ENCODE results near the gene LAMTOR1.
"Not testable (repeated sequence)": the region's sequence is repeated elsewhere in the genome, so short reads cannot be mapped to it uniquely, and the experiment has no call there.

Gene LAMTOR1

DNA sequence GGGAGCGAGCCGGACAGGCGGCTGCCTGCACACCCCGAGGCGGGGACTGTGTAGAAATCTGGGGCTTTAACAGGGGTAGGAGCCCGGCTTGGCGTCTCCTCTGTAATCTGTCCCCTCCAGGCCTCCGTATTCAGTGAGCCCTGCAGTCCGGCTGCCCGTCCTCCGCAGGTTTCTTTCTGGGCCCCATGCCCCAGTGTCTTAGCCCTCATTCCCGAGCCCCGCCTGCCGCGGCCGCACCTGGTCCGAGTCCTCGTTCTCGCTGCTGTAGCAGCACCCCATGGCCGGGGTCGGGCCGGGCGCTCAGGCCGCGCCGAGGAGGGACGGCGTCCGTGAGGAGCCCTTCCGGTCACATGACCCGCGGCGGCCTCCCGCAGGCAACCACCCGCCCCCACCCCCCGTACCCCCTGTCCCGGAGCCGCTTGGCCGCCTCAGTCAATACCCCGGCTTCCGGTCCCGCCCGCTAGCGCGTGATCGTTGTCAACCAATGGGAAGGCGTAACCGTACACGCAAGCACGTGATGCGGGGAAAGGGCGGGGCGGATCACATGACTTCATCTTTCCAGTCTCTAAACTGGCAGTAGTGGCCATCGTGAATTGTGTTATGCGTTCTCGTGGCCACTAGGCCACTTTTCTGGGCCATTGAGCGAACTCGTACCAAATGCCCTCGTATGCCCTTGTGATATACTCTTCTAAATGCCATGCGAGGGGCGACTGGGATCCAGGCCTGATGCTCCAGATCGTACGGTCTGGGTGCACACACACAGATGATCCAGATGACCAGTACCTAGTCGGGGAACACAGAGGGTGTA lies at the start of gene LAMTOR1:
TSS of gene LAMTOR1 (minus strand) at position 352 of the 808 bp plus-strand sequence. CDS start at position 279, 73 bp downstream.
- peak; percentile 98 for DNase-seq

DNA sequence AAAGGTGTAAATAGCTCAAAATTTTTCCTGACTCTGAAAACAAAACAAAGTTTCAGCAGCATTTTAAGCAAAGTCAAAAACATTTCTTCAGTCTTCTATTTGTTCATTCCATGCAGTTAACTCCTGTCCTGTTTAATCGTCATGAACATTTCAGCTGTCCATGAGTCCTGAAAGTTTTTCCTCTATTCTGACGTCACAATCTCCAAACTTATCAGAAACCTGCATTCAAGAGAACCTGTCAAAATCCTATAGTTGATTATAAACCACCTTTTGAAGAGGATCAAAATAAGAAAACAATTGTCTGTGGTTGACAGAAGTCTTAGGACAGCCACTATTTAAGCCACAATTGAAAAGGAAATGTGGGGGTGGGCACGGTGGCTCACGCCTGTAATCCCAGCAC lies 47.8 kb upstream of the LAMTOR1 start:
- no peak for DNase-seq

DNA sequence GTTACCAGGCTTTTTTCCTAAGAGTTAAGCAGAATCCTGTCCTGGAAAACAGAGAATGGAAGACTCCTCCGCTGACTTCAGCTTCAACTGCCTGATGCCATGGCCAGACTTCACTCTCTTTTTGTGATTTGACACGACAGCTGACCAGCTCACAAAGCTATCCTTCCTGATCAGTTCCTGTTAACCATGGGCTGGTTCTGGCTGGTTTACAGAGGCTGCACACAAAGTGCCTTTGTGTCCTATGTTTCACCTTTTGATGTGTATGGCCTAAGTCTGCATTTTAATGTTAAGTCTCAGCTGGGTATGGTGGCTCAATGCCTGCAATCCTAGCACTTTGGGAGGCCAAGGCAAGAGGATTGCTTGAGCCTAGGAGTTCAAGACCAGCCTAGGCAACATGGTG lies 43.5 kb upstream of the LAMTOR1 start:
- DNase-seq = no peak

DNA sequence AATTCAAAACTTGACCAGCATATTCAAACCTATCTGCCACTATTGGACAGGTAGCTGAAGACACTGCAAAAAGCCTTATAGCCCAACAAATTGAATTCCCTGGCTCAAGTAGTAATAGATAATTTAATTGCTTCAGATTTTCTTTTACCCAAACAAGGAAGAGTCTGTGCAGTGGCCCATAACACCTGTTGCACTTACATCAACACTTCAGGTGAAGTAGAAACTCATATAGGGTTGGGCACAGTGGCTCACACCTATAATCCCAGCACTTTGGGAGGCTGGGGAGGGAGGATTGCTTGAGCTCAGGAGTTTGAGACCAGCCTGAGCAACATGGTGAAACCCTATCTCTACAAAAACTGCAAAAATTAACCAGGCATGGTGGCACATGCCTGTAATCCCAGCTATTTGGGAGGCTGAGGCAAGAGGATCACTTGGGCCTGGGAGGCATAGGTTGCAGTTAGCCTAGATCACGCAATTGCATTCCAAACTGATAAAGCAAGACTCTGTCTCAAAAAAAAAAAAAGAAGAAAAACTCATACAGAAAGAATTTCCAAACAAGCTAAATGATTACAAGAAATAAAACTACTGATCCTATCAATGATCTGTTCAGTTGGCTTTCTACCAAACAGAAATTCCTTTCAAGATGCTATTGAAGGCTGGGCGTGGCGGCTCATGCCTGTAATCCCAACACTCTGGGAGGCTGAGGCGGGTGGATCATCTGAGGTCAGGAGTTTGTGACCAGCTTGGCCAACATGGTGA lies 41.9 kb upstream of the LAMTOR1 start:
- DNase-seq = no peak

DNA sequence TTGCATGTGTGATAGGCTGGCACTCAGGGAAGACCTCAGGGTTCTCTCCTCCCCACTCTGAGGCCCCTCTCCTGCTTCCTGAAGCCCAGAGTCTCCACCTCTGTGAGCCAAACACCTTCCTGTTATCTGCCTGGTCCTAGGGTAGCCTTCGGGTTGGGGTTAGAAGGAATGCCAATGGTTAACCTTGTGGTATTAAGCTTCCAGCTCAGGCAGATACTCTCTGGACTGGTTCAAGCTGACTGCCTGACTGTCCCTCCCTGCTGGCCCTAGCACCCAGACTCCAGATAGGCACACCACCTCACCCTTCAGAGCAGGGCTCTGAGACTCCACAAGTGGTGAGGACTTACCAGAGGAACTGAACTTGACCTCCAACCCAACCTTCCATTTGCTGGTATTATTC lies 39.4 kb upstream of the LAMTOR1 start:
- DNase-seq = not testable (repeated sequence)

DNA sequence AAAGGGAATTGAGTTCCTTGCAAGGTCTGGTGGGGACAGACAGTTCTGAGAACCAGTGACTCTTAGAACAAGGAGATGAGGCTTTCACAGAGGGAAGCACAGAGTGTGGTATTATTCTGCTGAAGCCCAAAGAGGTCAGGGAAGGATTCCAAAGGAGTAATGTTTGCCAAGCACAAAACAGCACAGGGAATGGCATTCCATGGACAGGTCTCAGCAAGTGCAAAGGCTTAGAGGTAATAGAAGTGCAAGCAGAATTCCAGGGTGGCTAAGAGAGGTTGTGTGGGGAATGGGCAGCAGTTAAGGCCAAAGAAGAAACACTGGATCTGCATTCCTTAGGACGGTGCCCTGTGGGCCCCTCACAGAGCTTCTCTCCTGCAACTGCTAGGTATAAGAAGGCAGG lies 39.0 kb upstream of the LAMTOR1 start:
- DNase-seq = not testable (repeated sequence)

DNA sequence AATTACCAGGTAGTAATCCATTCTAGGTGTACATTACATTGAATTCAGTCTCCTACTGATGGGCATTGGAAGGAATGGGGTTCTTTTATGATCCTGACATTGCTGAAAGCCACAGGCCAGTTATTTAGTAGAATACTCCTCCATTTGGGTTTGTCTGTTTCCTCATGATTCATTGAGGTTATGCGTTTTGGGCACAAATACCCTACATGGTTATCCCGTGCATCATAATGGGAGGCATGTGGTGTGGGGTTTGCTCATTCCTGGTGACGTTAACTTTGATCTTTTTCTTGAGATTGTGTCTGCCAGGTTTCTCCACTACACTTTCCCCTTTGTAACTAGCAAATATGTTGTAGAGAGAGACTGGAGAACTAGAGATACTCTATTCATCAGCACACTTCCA lies 38.0 kb upstream of the LAMTOR1 start:
- no peak for DNase-seq

DNA sequence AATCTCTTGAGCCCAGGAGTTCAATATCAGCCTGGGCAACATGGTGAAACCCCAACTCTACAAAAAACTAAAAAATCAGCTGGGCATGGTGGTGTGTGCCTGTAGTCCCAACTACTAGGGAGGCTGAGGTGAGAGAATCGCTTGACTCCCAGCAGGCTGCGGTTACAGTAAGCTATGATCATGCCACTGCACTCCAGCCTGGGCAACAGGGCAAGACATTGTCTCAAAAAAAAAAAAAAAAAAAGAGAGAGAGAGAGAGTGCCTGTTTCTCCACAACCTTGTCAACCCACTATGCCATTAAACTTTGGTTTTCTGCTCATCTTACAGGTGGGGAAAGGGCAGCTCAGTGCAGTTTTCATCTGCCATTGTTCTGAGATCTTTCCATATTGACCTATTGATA lies 37.6 kb upstream of the LAMTOR1 start:
- DNase-seq = no peak

DNA sequence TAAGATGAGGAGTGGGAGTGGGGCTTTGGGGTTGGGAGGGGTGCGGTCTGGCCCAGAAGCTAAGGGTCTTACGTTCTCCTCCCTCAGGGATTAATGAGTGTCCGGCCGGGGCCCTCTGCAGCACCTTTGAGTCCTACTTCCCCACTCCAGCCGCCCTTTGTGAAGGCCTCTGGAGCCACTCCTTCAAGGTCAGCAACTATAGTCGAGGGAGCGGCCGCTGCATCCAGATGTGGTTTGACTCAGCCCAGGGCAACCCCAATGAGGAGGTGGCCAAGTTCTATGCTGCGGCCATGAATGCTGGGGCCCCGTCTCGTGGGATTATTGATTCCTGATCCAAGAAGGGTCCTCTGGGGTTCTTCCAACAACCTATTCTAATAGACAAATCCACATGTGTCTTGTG lies 36.4 kb upstream of the LAMTOR1 start:
- DNase-seq = no peak

DNA sequence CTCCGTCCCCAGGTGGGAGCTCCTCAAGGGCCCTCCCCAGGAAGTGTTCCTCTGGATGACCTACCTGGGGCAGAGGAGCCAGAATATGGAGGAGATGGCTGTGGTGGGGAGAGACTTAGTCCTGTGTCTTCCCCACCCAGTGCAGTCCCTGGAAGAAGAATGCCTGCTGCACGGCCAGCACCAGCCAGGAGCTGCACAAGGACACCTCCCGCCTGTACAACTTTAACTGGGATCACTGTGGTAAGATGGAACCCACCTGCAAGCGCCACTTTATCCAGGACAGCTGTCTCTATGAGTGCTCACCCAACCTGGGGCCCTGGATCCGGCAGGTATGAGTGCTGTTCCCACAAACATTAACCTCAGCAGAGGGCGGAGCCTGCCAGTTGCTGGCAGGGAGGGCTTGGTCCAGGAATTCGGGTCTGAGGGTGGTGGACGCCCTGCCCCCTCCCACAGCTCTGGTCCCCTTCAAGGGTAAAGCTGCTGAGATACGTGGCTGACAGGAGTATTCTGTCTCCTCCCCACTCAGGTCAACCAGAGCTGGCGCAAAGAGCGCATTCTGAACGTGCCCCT lies 35.8 kb upstream of the LAMTOR1 start:
- DNase-seq = no peak

DNA sequence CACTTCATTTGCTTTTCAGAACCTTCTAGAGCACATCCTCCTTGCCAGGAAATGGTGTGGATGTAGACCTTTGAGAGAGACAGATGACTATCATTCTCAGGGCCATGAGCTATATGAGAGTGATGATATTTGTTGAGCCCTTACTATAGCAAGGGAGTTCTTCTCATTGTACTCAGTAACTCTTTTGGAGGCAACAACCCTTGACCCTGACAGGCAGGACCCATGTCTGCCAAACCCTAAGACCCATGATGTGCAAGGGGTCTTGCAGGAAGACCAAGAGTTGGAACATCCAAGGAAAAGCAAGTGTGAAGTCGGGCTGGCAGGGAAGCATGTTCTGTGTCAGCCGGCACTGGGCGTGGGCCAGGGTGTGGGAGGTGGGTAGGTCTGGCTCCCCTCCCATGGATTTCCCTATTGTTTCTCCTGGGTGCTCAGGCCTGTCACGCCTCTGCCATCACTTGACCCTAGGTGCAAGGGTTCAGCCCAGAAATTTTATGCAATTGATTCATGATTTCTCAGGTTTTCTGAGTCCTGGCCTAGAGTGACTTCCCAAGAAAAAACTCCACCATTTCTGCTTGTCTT lies 33.7 kb upstream of the LAMTOR1 start:
- no peak for DNase-seq

DNA sequence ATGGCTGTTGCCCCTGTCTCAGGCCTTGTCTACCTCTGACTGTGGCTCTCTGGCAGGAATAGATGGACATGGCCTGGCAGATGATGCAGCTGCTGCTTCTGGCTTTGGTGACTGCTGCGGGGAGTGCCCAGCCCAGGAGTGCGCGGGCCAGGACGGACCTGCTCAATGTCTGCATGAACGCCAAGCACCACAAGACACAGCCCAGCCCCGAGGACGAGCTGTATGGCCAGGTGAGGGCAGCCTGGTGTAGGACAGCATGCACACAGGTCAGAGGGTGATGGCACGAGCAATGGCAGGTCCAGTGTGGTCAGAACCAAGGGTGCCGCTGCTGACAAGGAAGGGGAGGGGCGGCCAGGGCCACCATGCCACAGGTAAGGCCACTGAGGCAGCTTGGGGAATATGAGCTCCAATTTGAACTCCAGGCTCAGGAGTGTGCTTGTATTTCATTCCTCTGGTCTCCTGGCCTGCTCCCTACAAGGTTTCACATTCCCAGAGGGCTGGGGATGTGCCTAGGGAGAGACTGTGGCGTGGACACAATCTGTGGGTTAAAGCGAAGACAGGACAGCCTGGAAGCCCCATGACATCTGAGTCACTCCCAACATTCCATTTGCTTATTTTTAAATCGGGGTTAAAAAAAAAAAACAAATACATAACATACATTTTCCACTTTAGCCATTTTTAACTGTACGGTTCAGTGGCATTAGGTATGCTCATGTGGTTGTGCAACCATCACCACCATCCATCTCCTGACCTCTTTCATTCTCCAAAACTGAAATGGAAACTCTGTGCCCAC lies 33.0 kb upstream of the LAMTOR1 start:
- DNase-seq = no peak

DNA sequence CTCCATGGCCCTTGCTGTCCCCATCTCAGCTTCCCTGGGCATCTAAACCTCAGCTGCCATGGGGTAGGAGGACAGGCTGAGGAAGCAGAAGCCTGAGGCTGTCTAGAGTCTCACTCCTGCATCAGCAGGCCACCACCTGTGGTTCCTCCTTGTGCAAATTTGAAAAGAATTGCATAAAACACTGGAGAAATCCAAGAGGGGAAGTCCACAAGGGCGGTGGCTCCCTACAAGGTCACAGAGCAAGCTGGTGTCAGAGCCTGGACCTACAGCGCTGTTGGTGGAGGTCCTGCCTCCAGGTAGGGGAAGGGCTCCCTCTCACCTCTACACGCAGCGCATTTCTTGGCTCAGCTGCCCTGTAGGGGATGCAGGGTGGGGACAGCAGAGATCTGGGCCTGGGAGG lies 32.4 kb upstream of the LAMTOR1 start, which contains the start of gene FOLR3:
TSS of gene FOLR3 (plus strand) at position 253 of the 400 bp plus-strand sequence. CDS start 228 bp downstream, outside the sequence.
- DNase-seq = not testable (repeated sequence)

DNA sequence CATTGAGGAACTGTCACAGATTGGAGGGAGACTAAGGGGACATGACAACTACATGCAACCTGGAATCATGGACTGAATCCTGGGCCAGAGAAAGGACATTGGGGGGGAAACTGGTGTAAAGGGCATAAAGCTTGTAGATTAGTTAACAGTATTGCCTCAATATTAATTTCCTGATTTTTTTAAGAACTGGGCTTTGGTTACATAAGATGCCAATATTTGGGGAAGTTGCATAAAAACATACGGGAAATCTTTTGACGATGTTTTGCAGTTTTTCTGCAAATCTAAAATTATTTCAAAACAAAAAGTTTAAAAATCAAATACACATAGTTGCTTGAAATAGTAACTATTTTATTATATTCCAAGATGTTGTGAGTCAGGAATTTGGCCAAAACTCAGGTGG lies 29.5 kb upstream of the LAMTOR1 start:
- no peak for DNase-seq

DNA sequence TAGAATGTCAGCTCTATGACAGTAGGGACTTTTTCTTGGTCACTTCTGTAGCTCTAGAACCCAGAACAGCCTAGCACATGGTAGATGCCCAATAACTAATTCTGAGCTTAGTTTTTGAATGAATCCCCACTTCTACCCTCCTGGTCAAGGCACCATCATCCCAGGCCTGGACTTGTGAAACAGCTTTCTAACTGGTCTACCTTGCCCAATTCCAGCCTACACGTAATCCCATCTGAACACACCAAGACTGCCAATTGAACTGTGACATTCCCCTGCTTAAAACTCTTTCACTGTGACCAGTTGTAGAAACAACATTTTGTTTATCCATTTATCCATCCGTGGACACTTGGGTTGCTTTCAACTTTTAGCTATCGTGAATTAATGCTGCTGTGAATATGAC lies 26.3 kb upstream of the LAMTOR1 start:
- DNase-seq = no peak

DNA sequence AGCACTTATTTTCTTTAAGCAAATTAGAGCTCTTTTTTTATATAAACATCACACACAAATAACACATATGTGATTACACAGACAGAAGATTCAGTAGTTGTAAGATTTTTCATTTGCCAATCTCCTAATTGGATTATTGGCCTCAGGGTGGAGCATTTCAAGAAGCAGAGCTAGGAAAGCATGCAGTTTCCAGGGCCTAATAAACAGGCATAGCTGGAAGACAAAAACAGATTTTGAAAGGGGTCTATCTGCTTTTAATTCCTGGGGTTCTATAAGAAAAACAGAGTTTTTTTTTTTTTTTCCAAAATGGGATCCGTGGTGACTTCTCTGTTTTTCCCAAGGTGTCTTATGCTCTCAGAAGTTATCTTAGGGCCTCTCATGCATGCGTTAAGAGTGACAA lies 24.8 kb upstream of the LAMTOR1 start:
- DNase-seq = no peak

DNA sequence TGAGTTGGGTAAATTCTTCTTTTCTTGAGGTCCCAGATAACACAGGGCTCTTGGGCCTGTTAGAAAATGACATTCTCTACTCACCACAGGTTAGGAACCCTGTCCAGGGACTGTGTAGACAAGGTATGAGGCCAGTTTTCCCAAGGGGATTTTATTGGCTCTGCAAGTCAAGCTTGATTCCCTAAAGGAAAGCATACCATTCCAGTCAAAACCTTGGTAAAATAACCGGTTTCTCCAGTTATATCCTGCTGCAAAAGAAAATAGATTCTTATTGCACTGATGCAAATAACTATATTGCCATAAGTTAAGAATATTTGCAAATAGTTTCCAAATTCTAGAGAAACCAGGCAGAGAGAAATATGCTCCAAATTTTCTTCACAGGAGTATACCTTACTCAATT lies 22.9 kb upstream of the LAMTOR1 start:
- no peak for DNase-seq

DNA sequence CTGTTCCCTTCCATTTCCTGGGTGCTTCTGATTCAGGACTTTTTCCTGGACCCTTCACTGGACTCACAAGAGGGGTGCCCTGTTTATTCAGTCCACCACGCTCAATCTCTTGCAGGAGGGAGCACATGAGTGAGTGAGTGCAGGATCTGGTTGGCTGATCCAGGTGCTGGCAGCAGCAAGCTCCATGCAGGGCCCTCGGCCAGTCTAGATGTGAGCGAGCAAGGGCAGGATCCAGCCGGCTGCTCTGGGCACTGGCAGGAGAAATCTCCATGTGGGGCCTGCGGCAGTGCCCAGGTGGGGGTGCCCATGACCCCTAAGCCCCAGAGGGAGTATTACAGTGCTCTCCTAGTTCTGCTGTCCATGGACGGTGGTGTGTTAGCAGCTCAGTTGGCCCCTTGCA lies 20.9 kb upstream of the LAMTOR1 start:
- no peak for DNase-seq

DNA sequence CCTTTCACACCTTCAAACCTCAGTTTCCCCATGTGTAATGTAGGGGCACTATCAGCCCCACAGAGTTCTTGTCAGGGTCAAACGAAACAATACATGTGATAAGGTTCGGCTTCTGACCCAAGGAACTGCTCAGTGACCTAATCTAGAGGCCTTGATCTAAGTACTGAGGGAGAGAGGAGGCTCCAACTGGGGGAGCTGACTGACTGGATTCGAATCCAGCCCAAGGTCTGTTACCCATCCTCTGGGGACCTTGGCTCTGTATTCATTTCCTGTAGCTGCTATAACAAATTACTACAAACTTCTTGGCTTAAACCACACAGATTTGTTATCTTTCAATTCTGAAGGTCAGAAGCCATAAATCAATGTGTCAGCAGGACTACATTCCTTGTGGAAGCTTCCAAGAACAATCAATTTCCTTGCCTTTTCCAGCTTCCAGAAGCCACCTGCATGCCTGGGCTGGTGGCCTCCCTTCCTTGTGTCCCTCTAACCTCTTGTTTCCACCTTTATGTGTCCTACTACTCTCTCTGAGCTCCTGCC lies 20.1 kb upstream of the LAMTOR1 start:
- no peak for DNase-seq

DNA sequence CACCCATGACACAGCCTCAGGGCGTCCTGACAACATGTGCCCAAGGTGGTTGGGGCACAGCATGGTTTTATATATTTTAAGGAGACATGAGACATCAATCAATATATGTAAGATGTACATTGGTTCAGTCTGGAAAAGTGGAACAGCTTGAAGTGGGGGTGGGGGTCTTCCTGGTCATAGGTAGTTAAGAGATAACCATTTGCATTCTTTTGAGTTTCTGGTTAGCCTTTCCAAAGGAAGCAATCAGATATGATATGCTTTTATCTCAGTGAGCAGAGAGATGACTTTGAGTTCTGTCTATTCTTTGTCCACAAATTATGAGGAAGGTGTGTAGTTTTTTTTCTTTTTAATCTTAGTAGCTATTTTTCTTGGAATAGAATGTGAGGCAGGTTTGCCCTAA lies 19.5 kb upstream of the LAMTOR1 start:
- DNase-seq = no peak

DNA sequence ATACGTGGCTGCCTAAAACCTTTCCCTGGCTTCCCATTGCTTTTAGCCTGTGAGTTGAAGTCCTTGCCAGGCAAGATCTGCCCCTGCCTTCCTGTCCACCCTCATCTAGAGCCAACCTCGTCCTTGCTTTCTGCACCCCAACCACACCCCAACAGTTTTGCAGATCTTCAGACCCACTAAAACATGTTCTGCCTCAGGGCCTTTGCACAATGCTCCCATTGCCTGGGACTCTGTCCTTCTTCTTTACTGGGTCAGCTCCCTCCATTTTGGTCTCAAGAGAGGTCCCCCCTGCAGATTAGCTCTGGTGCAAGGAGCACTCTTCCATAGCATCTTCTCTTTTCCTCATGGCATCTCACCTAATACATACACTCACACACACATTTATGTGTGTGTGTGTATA lies 17.8 kb upstream of the LAMTOR1 start:
- no peak for DNase-seq

DNA sequence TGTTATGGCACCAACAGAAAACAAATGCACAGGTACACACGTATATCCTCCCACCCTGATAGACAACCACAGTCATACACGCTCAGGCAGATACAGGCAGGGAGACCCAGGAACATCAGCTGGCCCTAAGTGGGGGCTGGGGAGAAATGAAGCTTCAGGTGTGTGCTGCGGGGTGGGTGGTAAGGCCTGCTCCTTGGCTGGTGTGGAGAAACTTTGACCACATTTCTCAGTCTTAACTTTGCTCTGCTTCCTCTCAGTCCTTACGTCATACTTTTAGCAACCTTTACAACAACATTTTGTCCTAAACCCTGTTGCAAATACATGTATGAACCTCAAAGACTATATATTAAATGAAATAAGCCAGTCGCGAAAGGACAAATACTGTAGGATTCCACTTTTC lies 16.1 kb upstream of the LAMTOR1 start:
- DNase-seq = no peak

All from RPMI8226 (cell line).